Liver (tissue), 9 donors: ENCODE results near the gene VIM. TPM values are rescaled to one million over a fixed set of nuclear protein-coding genes. Genes with fewer than 3 reads are reported as not detected.

ENCODE experiments used
- DNase-seq: peaks from one replicate; pipeline ENCODE4 v3.0.0-alpha.2; 2017; ENCODE audit warnings: low spot score
- H3K27ac ChIP-seq, 2 donors: one replicate each; pipeline ENCODE4 v1.7.0; 2013; ENCODE audit warnings: inconsistent platforms in 2 of 2, low read length in 2 of 2, control low read depth in 1 of 2, low read depth in 1 of 2, mild to moderate bottlenecking in 1 of 2
- H3K27me3 ChIP-seq, 4 donors: one replicate each; pipeline versions ENCODE4 v1.6.1 to v1.7.0; 2013; ENCODE audit warnings: low read length in 3 of 4, inconsistent platforms in 1 of 4, mild to moderate bottlenecking in 1 of 4, moderate library complexity in 1 of 4; ENCODE audit not compliant: control insufficient read depth in 4 of 4, insufficient read depth in 4 of 4
- H3K36me3 ChIP-seq, 4 donors: one replicate each; pipeline versions ENCODE4 v1.6.1 to v1.7.0; 2013; ENCODE audit warnings: low read length in 3 of 4, mild to moderate bottlenecking in 3 of 4, low read depth in 1 of 4, moderate library complexity in 1 of 4; ENCODE audit not compliant: control insufficient read depth in 4 of 4, insufficient read depth in 3 of 4
- H3K4me1 ChIP-seq, 4 donors: one replicate each; pipeline versions ENCODE4 v1.6.1 to v1.7.0; 2013; ENCODE audit warnings: low read length in 3 of 4, mild to moderate bottlenecking in 3 of 4, moderate library complexity in 1 of 4; ENCODE audit not compliant: control insufficient read depth in 4 of 4, insufficient read depth in 4 of 4
- H3K4me3 ChIP-seq, 3 donors: one replicate each; pipeline versions ENCODE4 v1.6.1 to v1.7.0; 2013; ENCODE audit warnings: low read length in 3 of 3, control low read depth in 1 of 3, low read depth in 1 of 3, mild to moderate bottlenecking in 1 of 3
- H3K9ac ChIP-seq, 2 donors: one replicate each; pipeline ENCODE4 v1.7.0; 2013; ENCODE audit warnings: low read length in 2 of 2, mild to moderate bottlenecking in 2 of 2, moderate library complexity in 2 of 2, control low read depth in 1 of 2, low read depth in 1 of 2
- H3K9me3 ChIP-seq, 4 donors: one replicate each; pipeline versions ENCODE4 v1.6.1 to v1.7.0; 2013; ENCODE audit warnings: low read length in 3 of 4; ENCODE audit not compliant: control insufficient read depth in 4 of 4
- EGR1 ChIP-seq, 2 donors: IDR thresholded peaks; 2 replicates each; pipeline ENCODE4 v1.6.1; 2016 to 2018; ENCODE audit warnings: antibody characterized with exemption in 2 of 2, low read depth in 2 of 2
- FOXA1 ChIP-seq: IDR thresholded peaks from 2 replicates; pipeline ENCODE4 v1.6.1; 2016; ENCODE audit warnings: antibody characterized with exemption
- FOXA2 ChIP-seq: IDR thresholded peaks from 2 replicates; pipeline ENCODE4 v1.6.1; 2016; ENCODE audit warnings: antibody characterized with exemption
- GABPA ChIP-seq, 2 donors: IDR thresholded peaks in 1 of 2; conservative IDR thresholded peaks in 1 of 2; 2 replicates each; pipeline ENCODE4 v1.6.1; 2016; ENCODE audit warnings: antibody characterized with exemption in 2 of 2, mild to moderate bottlenecking in 1 of 2, moderate library complexity in 1 of 2
- HNF4A ChIP-seq, 2 donors: conservative IDR thresholded peaks; 2 replicates each; pipeline ENCODE4 v1.6.1; 2016; ENCODE audit warnings: antibody characterized with exemption in 2 of 2, mild to moderate bottlenecking in 2 of 2
- JUND ChIP-seq, 2 donors: IDR thresholded peaks; 2 replicates each; pipeline ENCODE4 v1.6.1; 2016; ENCODE audit warnings: antibody characterized with exemption in 2 of 2
- RAD21 ChIP-seq, 2 donors: IDR thresholded peaks; 2 replicates each; pipeline ENCODE4 v1.6.1; 2016; ENCODE audit warnings: antibody characterized with exemption in 2 of 2, mild to moderate bottlenecking in 2 of 2
- RXRA ChIP-seq, 2 donors: IDR thresholded peaks; 2 replicates each; pipeline ENCODE4 v1.6.1; 2017 to 2018; ENCODE audit warnings: antibody characterized with exemption in 2 of 2, mild to moderate bottlenecking in 1 of 2
- TAF1 ChIP-seq: conservative IDR thresholded peaks from 2 replicates; pipeline ENCODE4 v1.6.1; 2016; ENCODE audit warnings: antibody characterized with exemption, mild to moderate bottlenecking
- YY1 ChIP-seq: IDR thresholded peaks from 2 replicates; pipeline ENCODE4 v1.6.1; 2016; ENCODE audit warnings: antibody characterized with exemption, mild to moderate bottlenecking
- WGBS: extraction: QIAGEN DNeasy Blood & Tissue Kit; methylation state at CpG from one replicate; pipeline ENCODE4 v1.1.7; 2013; 5-methylcytosine and 5-hydroxymethylcytosine counted together
- polyA plus RNA-seq, 2 donors: library from polyadenylated mRNA; stranded (reverse) in 1 of 2; unstranded in 1 of 2; fragments of 200-250 nt in 1 of 2; fragments of >200 nt in 1 of 2; fragmentation: Nextera tagmentation in 1 of 2; extraction: Ambion mirVana in 1 of 2; gene quantifications; one replicate each; pipeline versions ENCODE4 v1.2.1 to v1.2.3, GENCODE V29; 2013 to 2015
- total RNA-seq, 2 donors: library from RNA; depleted of rRNA; stranded (reverse); fragments of >200 nt; gene quantifications; one replicate each; pipeline ENCODE4 v1.2.3, GENCODE V29; 2014
- TF ChIP-seq, protein P1 (sequence below): IDR thresholded peaks from 2 replicates; pipeline ENCODE4 v1.6.1; 2016; ENCODE audit warnings: antibody characterized with exemption, mild to moderate bottlenecking
- TF ChIP-seq, protein P2 (sequence below): IDR thresholded peaks from 2 replicates; pipeline ENCODE4 v1.6.1; 2016; ENCODE audit warnings: antibody characterized with exemption
- TF ChIP-seq, protein P3 (sequence below): IDR thresholded peaks from 2 replicates; pipeline ENCODE4 v1.6.1; 2016; ENCODE audit warnings: antibody characterized with exemption
- TF ChIP-seq, protein P4 (sequence below): IDR thresholded peaks from 2 replicates; pipeline ENCODE4 v1.6.1; 2016; ENCODE audit warnings: antibody characterized with exemption
- TF ChIP-seq, protein P5 (sequence below): fragments of 150-350 bp; IDR thresholded peaks from 2 replicates; pipeline ENCODE4 v1.5.1; 2017; ENCODE audit warnings: improper control_type of control experiment, low read depth, low read length; ENCODE audit not compliant: missing input control
- donor health status: healthy.
- donor health status: healthy.
- donor health status: healthy.
- donor health status: healthy.
- donor health status: healthy.

Gene VIM
- total RNA-seq (100 to 1,000 TPM in 1 of 2 donors, 10 to 100 TPM in 1; 78.1 to 212 TPM), polyA plus RNA-seq (100 to 1,000 TPM in 1 of 2 donors, 10 to 100 TPM in 1; 42.5 to 123 TPM)

DNA sequence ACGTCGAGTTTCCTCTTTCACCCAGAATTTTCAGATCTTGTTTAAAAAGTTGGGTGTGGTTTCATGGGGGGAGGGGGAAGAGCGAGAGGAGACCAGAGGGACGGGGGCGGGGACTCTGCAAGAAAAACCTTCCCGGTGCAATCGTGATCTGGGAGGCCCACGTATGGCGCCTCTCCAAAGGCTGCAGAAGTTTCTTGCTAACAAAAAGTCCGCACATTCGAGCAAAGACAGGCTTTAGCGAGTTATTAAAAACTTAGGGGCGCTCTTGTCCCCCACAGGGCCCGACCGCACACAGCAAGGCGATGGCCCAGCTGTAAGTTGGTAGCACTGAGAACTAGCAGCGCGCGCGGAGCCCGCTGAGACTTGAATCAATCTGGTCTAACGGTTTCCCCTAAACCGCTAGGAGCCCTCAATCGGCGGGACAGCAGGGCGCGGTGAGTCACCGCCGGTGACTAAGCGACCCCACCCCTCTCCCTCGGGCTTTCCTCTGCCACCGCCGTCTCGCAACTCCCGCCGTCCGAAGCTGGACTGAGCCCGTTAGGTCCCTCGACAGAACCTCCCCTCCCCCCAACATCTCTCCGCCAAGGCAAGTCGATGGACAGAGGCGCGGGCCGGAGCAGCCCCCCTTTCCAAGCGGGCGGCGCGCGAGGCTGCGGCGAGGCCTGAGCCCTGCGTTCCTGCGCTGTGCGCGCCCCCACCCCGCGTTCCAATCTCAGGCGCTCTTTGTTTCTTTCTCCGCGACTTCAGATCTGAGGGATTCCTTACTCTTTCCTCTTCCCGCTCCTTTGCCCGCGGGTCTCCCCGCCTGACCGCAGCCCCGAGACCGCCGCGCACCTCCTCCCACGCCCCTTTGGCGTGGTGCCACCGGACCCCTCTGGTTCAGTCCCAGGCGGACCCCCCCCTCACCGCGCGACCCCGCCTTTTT is at the start of gene VIM:
Gene VIM, plus strand, starts transcription at position 151 of the 925 bp plus-strand sequence. CDS start 1,182 bp downstream, outside the sequence.
- Histone ChIP-seq H3K27ac (peak within 1 kb of the TSS; percentile 97), H3K27me3 (peaks cover 0 to 12% (median 4%) of the 10 kb centered on the region in 4 donors), H3K4me1 (peaks cover 8 to 26% (median 15%) of the 10 kb centered on the region in 4 donors), H3K9ac (peak within 1 kb of the TSS; percentile 22 to 27), H3K9me3 (no peaks in the 10 kb centered on the region), H3K4me3 (peak within 1 kb of the TSS; percentile 13 to 66 (median 48)), H3K36me3 (peaks cover 0 to 2% (median 0%) of the 10 kb centered on the region in 4 donors)
- TF ChIP-seq TAF1 (no peak), JUND (IDR thresholded peaks at IDR 0.05) (peak; percentile 62 to 77), YY1 (peak; percentile 3), FOXA2 (no peak), HNF4A (conservative IDR thresholded peaks at IDR 0.05) (no peak), GABPA (IDR thresholded peaks at IDR 0.05 in 1 of 2, conservative IDR thresholded peaks at IDR 0.05 in 1 of 2) (no peak), EGR1 (IDR thresholded peaks at IDR 0.05; ENCODE audit: low read depth in 2 of 2) (no peak), RAD21 (IDR thresholded peaks at IDR 0.05) (no peak), RXRA (IDR thresholded peaks at IDR 0.05) (no peak), FOXA1 (no peak)
- TF ChIP-seq, protein P1, sequence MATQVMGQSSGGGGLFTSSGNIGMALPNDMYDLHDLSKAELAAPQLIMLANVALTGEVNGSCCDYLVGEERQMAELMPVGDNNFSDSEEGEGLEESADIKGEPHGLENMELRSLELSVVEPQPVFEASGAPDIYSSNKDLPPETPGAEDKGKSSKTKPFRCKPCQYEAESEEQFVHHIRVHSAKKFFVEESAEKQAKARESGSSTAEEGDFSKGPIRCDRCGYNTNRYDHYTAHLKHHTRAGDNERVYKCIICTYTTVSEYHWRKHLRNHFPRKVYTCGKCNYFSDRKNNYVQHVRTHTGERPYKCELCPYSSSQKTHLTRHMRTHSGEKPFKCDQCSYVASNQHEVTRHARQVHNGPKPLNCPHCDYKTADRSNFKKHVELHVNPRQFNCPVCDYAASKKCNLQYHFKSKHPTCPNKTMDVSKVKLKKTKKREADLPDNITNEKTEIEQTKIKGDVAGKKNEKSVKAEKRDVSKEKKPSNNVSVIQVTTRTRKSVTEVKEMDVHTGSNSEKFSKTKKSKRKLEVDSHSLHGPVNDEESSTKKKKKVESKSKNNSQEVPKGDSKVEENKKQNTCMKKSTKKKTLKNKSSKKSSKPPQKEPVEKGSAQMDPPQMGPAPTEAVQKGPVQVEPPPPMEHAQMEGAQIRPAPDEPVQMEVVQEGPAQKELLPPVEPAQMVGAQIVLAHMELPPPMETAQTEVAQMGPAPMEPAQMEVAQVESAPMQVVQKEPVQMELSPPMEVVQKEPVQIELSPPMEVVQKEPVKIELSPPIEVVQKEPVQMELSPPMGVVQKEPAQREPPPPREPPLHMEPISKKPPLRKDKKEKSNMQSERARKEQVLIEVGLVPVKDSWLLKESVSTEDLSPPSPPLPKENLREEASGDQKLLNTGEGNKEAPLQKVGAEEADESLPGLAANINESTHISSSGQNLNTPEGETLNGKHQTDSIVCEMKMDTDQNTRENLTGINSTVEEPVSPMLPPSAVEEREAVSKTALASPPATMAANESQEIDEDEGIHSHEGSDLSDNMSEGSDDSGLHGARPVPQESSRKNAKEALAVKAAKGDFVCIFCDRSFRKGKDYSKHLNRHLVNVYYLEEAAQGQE, result no peak
- TF ChIP-seq, protein P2, sequence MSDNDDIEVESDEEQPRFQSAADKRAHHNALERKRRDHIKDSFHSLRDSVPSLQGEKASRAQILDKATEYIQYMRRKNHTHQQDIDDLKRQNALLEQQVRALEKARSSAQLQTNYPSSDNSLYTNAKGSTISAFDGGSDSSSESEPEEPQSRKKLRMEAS, result no peak
- WGBS, result 3% methylated on average over 77 of the region's 77 CpGs
- peak; percentile 53 for DNase-seq

DNA sequence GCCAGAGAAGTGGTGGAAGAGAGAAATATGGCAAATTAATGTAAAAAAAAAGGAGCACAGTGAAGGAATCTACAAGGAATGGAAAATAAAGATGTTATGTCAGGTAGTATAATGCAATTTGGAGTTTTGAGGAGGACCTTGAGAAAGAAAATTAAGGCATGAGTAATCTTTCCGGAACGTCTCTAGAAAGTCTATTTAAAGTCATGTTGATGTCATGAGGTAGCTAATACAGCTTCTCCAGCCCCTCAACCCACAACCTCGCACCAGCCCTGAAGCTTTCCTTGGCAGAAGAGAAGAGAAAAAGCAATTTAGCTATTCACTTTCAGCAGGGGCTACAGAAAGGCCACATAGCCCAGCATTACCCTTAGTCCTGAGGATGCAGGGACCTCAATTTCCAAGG is 49.0 kb upstream of the VIM start:
- 90% methylated on average over 3 of the region's 3 CpGs for WGBS
- no peaks in the 10 kb centered on the region for H3K36me3 ChIP-seq
- H3K27me3 ChIP-seq, result no peaks in the 10 kb centered on the region
- H3K4me3 ChIP-seq, result no peak overlapping the region
- no peaks in the 10 kb centered on the region for H3K9me3 ChIP-seq
- no peaks in the 10 kb centered on the region for H3K4me1 ChIP-seq
- H3K9ac ChIP-seq, result no peak overlapping the region
- DNase-seq, result no peak
- no peak overlapping the region for H3K27ac ChIP-seq
- no peak for TF ChIP-seq YY1
- no peak for TF ChIP-seq GABPA (IDR thresholded peaks at IDR 0.05 in 1 of 2, conservative IDR thresholded peaks at IDR 0.05 in 1 of 2)
- TF ChIP-seq FOXA1, result no peak
- no peak for TF ChIP-seq RXRA (IDR thresholded peaks at IDR 0.05)

DNA sequence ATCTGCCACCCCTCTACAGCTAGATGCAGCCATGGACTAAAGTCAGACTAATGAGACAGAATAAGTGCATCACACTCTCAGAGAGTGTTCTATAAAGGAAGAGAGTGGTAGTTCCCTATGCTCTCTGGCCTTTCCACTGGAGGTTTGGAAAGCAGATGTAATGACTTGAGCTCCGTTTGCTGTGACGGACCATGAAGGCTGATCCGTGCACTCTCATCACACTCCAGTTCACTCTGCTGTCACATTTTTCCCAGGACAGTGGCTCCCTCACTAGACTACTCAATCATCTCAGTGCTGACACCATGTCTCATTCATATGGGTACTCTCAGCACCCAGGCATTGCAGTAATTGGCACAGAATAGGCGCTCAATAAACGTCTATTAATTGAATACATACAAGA is 46.9 kb upstream of the VIM start:
- H3K4me1 ChIP-seq, result no peaks in the 10 kb centered on the region
- no peaks in the 10 kb centered on the region for H3K9me3 ChIP-seq
- no peaks in the 10 kb centered on the region for H3K27me3 ChIP-seq
- no peak for DNase-seq
- H3K4me3 ChIP-seq, result no peak overlapping the region
- WGBS, result 95% methylated on average over 5 of the region's 5 CpGs
- H3K27ac ChIP-seq, result no peak overlapping the region
- H3K36me3 ChIP-seq, result no peaks in the 10 kb centered on the region
- no peak overlapping the region for H3K9ac ChIP-seq
- TF ChIP-seq EGR1 (IDR thresholded peaks at IDR 0.05; ENCODE audit: low read depth in 2 of 2) (no peak), HNF4A (conservative IDR thresholded peaks at IDR 0.05) (no peak), TAF1 (no peak), FOXA2 (no peak), FOXA1 (no peak), GABPA (IDR thresholded peaks at IDR 0.05 in 1 of 2, conservative IDR thresholded peaks at IDR 0.05 in 1 of 2) (no peak), JUND (IDR thresholded peaks at IDR 0.05) (no peak)
- TF ChIP-seq, protein P3, sequence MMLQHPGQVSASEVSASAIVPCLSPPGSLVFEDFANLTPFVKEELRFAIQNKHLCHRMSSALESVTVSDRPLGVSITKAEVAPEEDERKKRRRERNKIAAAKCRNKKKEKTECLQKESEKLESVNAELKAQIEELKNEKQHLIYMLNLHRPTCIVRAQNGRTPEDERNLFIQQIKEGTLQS, result no peak
- TF ChIP-seq, protein P4, sequence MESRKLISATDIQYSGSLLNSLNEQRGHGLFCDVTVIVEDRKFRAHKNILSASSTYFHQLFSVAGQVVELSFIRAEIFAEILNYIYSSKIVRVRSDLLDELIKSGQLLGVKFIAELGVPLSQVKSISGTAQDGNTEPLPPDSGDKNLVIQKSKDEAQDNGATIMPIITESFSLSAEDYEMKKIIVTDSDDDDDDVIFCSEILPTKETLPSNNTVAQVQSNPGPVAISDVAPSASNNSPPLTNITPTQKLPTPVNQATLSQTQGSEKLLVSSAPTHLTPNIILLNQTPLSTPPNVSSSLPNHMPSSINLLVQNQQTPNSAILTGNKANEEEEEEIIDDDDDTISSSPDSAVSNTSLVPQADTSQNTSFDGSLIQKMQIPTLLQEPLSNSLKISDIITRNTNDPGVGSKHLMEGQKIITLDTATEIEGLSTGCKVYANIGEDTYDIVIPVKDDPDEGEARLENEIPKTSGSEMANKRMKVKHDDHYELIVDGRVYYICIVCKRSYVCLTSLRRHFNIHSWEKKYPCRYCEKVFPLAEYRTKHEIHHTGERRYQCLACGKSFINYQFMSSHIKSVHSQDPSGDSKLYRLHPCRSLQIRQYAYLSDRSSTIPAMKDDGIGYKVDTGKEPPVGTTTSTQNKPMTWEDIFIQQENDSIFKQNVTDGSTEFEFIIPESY, result no peak
- TF ChIP-seq, protein P5, sequence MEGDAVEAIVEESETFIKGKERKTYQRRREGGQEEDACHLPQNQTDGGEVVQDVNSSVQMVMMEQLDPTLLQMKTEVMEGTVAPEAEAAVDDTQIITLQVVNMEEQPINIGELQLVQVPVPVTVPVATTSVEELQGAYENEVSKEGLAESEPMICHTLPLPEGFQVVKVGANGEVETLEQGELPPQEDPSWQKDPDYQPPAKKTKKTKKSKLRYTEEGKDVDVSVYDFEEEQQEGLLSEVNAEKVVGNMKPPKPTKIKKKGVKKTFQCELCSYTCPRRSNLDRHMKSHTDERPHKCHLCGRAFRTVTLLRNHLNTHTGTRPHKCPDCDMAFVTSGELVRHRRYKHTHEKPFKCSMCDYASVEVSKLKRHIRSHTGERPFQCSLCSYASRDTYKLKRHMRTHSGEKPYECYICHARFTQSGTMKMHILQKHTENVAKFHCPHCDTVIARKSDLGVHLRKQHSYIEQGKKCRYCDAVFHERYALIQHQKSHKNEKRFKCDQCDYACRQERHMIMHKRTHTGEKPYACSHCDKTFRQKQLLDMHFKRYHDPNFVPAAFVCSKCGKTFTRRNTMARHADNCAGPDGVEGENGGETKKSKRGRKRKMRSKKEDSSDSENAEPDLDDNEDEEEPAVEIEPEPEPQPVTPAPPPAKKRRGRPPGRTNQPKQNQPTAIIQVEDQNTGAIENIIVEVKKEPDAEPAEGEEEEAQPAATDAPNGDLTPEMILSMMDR, result no peak
